Measurements from ENCODE around the gene DPP9.
A peak's percentile ranks its signal among the peaks of the same experiment; 100 is the strongest.
"Not testable (repeated sequence)": the region's sequence is repeated elsewhere in the genome, so short reads cannot be mapped to it uniquely, and the experiment has no call there.

The DPP9 gene

DNA sequence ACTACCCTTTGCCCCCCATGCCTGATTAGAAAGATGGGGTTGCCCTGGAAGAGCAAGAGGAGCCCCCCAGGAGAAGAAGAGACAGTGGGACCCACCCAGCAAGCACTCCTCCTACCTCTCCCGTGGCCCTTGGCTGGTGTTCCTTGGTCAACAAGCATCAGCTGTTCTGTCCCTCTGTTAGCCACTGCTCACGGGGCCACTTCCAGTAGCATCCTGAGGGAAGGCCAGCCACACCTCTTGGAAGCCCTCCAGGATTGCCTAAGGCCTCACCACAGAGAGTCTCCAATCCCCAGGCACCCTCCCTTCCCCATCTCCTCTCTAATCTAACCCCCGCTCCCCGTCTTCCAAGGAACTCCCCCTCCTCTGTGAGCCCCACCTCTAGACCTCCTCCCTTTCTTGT, 15.1 kb upstream of the DPP9 start:
- no peak for DNase-seq

GRCh38 chr19:4737955-4738600, 14.4 kb upstream of the DPP9 start:
- DNase-seq, result no peak

DNA sequence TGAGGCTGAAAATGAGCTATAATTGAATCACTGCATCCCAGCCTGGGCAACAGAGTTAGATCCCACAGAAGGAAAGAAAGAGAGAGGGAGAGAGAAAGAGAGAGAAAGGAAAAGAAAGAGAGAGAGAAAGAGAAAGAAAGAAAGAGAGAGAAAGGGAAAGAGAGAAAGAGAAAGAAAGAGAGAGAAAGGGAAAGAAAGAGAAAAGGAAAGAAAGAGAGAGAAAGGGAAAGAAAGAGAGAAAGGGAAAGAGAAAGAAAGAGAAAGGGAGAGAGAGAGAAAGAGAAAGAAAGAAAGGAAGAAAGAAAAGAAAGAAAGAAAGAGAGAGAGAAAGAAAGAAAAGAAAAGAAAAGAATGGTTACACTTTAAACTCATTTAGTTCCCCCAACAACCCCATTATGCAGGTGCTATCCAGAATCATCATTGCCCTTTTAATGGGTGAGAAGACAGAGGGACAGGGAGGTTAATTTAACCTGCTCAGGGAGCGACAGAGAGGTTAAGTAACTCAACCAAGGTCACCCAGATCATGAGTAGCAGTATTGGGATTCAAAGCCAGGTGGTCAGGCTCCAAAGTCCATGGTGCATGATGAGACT, 10.2 kb upstream of the DPP9 start:
- DNase-seq, result no peak

DNA sequence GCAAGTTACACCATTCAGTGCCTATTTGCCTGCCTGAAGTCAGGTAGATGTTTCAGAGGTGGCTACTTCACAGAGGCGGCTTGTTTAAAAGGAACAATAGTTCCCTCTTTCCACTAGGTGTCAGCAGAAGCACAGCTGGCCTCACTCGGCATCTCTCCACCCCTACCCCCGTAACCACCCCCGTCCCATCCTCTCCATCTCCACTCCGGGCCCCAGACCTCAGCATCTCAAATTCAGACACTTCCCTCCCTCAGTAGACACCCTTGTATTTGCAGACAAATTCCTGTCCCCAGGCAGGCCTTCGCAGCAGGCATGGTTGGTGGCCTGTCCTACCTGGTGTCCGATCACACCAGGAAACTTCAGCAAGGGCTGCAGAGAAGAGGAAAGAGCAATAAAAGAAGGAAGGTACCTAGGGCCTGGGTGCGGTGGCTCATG, 9.1 kb upstream of the DPP9 start:
- DNase-seq, result peak; percentile 33

GRCh38 chr19:4730740-4731171, 7.1 kb upstream of the DPP9 start:
- DNase-seq, result peak; percentile 56

DNA sequence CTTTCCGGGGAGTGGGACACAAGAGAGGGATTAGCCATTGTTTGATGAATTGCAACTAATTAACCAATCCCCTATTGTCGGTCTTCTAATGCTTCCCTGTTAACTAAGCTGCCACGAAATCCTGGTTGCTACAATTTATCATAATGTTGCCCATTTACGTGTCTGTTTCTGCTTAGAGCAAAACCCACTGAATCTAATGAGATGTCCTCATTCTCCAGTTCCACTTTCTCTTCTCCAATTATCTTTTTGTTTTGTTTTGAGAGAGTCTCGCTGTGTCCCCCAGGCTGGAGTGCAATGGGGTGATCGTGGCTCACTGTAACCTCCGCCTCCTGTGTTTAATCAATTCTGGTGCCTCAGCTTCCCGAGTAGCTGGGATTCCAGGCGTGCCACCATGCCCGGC, 5.2 kb upstream of the DPP9 start:
- no peak for DNase-seq

- no peak for DNase-seq
These were observed 709 bp downstream of the DPP9 start for GRCh38 chr19:4722671-4723594.

- DNase-seq, result no peak
These were observed 2.4 kb downstream of the DPP9 start for GRCh38 chr19:4721196-4721595.

DNA sequence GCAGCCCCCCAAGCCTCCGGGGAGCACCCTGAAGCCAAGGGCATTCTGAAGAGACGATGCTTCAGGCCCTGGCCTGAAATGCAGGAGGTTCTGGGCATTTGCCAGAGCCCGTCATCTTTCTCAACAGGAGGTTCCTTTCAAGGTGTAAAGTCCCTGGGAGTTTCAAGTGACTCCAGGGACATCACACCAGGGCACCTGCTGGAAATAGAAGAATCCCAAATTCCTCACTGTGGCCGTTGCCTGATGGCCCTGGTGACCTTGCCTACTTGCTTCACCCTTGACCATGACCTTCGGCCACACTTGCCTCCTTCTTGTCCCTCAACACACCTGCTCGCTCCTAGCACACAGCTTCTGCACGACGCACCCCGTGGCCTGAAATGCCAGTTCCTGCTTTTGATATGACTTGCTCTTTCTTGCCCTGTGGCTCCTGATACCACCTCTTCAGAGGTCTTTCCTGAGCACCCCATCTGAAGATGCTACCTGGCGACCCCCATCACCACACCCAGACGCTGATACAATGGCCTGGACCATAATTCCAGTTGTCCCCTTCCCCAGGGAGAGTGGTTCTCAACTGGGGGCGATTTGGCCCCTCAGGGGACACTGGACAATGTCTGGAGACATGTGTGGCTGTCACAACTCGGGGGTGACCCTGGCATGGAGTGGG, 3.5 kb downstream of the DPP9 start:
- no peak for DNase-seq

- no peak for DNase-seq
These were observed 4.2 kb downstream of the DPP9 start for GRCh38 chr19:4719499-4719866.

- no peak for DNase-seq
These were observed 5.5 kb downstream of the DPP9 start for GRCh38 chr19:4717966-4718701.

GRCh38 chr19:4717191-4717965, 6.3 kb downstream of the DPP9 start:
- no peak for DNase-seq

- no peak for DNase-seq
These were observed 8.0 kb downstream of the DPP9 start for GRCh38 chr19:4715529-4716221.

DNA sequence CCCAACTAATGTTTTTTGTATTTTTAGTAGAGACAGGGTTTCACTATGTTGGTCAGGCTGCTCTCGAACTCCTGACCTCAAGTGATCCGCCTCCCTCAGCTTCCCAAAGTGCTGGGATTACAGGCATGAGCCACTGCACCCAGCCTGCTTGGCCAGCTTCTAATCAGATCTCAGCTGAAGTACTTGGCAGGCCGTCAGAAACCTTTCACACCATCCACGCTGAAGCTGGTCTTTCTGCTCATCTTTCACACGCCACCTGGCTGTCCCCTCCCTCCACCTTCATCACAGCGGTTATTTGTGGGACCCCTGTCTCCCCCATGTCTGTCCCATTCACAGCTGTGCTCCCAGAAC, 8.5 kb downstream of the DPP9 start:
- not testable (repeated sequence) for DNase-seq

- no peak for DNase-seq
These were observed 9.6 kb downstream of the DPP9 start for GRCh38 chr19:4714016-4714415.

DNA sequence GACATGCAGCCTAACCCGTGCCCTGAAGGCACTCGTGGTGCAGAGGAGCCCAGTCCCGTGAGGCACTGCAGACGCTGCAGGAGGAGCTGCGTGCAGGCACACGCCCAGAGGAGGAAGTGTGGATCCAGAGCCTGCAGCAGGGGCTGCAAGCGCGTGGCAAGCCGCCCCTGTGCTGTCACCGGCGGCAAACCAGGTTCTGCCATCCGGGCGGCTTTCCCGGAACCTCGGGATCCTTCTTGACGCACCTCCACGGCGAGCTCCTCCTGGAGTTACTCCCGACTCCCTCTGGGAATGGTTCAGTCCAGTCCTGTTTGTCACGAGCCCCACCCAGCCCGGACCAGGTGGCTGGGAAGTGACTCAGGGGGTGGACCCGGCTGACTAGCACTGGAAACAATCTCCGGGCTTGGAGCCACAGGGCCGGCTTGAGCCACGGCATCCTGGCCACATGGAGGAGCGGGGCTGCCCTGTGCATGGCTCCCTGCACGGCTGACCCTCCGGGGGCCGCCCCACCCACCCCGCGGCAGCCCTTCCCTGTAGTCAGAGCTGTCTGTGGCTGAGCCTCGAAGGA, 10.2 kb downstream of the DPP9 start:
- no peak for DNase-seq

- DNase-seq, result no peak
These were observed 10.9 kb downstream of the DPP9 start for GRCh38 chr19:4712771-4713170.

GRCh38 chr19:4711211-4711610, 12.4 kb downstream of the DPP9 start:
- DNase-seq, result no peak

- no peak for DNase-seq
These were observed 13.4 kb downstream of the DPP9 start for GRCh38 chr19:4710281-4710600.

DNA sequence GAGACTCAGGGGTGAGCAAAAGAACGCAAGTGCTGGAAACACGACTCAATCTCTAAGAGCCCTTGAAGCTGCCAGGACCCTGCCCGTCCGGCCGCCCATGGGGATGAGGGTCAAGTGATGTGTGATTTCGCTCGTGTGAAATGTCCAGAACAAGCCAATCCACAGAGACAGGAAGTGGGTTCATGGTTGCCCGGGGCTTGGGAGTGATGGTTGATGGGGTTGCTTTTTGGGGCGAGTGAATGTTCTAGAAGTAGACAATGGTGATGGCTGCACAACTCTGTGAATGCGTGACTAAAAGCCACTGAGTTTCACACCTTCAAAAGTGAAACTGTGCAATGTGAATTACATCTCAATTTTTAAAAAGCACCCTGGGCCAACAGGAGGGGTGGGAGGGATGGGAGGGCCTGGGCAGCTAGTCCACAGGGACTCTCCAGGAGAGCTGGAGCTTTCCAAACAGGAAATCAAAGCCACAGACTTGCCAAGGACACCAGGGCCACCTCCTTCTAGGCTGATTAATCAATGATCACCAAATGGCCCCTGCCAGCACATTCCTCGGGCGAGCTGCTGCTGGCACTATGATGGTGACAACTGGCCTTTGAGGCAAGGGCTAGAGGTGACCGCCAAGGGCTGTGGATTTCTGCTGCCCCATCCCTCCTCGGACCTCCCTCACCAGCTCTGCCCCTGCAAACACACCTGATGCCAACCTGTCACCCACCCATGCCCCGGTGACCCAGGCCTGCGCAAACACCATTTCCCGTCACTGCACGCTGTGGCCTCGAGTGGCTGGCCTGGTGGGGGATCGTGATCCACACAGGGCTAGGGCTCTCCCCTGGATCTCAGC, 14.0 kb downstream of the DPP9 start:
- no peak for DNase-seq
